ENCODE results near the gene LAMP1. TPM values are rescaled to one million over a fixed set of nuclear protein-coding genes. Genes with fewer than 3 reads are reported as not detected.

The LAMP1 gene
- total and polyA plus RNA-seq, 2 experiments from 2014 or later, result 34.5 to 107 TPM

GRCh38 chr13:113318956-113319355 is 21.9 kb downstream of the LAMP1 start:
- no peak for TF ChIP-seq EZH2phosphoT487 (IDR thresholded peaks at IDR 0.05; ENCODE audit: unreplicated experiment)
- TF ChIP-seq ZNF114 (CRISPR knock-in tag; IDR thresholded peaks at IDR 0.05), result no peak
- TF ChIP-seq CREB1 (CRISPR knock-in tag; IDR thresholded peaks at IDR 0.05; ENCODE audit: low read depth), result no peak
- TF ChIP-seq CTCF (conservative IDR thresholded peaks at IDR 0.05; ENCODE audit: low read depth in 2 of 2), result no peak
- no peak for TF ChIP-seq STAT1 (IDR thresholded peaks at IDR 0.05; ENCODE audit: unreplicated experiment)
- no peak for TF ChIP-seq ETS1 (IDR thresholded peaks at IDR 0.05)
- TF ChIP-seq, protein P1, sequence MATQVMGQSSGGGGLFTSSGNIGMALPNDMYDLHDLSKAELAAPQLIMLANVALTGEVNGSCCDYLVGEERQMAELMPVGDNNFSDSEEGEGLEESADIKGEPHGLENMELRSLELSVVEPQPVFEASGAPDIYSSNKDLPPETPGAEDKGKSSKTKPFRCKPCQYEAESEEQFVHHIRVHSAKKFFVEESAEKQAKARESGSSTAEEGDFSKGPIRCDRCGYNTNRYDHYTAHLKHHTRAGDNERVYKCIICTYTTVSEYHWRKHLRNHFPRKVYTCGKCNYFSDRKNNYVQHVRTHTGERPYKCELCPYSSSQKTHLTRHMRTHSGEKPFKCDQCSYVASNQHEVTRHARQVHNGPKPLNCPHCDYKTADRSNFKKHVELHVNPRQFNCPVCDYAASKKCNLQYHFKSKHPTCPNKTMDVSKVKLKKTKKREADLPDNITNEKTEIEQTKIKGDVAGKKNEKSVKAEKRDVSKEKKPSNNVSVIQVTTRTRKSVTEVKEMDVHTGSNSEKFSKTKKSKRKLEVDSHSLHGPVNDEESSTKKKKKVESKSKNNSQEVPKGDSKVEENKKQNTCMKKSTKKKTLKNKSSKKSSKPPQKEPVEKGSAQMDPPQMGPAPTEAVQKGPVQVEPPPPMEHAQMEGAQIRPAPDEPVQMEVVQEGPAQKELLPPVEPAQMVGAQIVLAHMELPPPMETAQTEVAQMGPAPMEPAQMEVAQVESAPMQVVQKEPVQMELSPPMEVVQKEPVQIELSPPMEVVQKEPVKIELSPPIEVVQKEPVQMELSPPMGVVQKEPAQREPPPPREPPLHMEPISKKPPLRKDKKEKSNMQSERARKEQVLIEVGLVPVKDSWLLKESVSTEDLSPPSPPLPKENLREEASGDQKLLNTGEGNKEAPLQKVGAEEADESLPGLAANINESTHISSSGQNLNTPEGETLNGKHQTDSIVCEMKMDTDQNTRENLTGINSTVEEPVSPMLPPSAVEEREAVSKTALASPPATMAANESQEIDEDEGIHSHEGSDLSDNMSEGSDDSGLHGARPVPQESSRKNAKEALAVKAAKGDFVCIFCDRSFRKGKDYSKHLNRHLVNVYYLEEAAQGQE (IDR thresholded peaks at IDR 0.05; ENCODE audit: unreplicated experiment), result no peak
- H2AFZ ChIP-seq, result no peak overlapping the region
- H3K27ac Mint-ChIP-seq, result 0 out of 2 replicates have a peak overlapping the region, but pooled peaks have one; percentile 62

GRCh38 chr13:113319371-113319770 is 22.3 kb downstream of the LAMP1 start:
- Mint-ChIP-seq H3K4me3 (no peak overlapping the region), H3K27me3 (ENCODE audit: insufficient read depth, low read depth, poor library complexity) (peaks cover 13% of the 10 kb centered on the region), H3K4me1 (no peaks in the 10 kb centered on the region), H3K9me3 (no peaks in the 10 kb centered on the region), H3K36me3 (ENCODE audit: low read depth) (peaks cover 54% of the 10 kb centered on the region), H3K27ac (no peak overlapping the region)
- no peaks in the 10 kb centered on the region for H3K27me3 ChIP-seq (ENCODE audit: insufficient read depth)
- H3K27ac ChIP-seq (ENCODE audit: low read depth), result no peak overlapping the region
- H3K4me3 ChIP-seq, result no peak overlapping the region
- DNase-seq (ENCODE audit: low spot score) (no peak), ATAC-seq (no peak)
- no peaks in the 10 kb centered on the region for H3K4me1 ChIP-seq (ENCODE audit: insufficient read depth)
- peaks cover 20% of the 10 kb centered on the region for H3K36me3 ChIP-seq (ENCODE audit: insufficient read depth)
- no peak overlapping the region for H2AFZ ChIP-seq
- H3F3A ChIP-seq (replicated peaks; ENCODE audit: low read depth), result peaks cover 37% of the 10 kb centered on the region
- H4K20me1 ChIP-seq (replicated peaks; ENCODE audit: insufficient read depth), result peaks cover 9% of the 10 kb centered on the region; the same call in 1 of the 2 replicates
- no peaks in the 10 kb centered on the region; the same call in 1 of the 2 replicates for H3K79me2 ChIP-seq (replicated peaks; ENCODE audit: insufficient read depth)
- H3K9me2 ChIP-seq (ENCODE audit: insufficient read depth), result no peaks in the 10 kb centered on the region
- H3K4me2 ChIP-seq, result no peak overlapping the region
- no peak for TF ChIP-seq ZNF114 (CRISPR knock-in tag; IDR thresholded peaks at IDR 0.05)
- no peak for TF ChIP-seq STAT1 (IDR thresholded peaks at IDR 0.05; ENCODE audit: unreplicated experiment)
- no peak for TF ChIP-seq NANOG (IDR thresholded peaks at IDR 0.05; ENCODE audit: borderline replicate concordance)
- no peak for TF ChIP-seq EZH2 (IDR thresholded peaks at IDR 0.05; ENCODE audit: low read depth, unreplicated experiment)

More at GRCh38 chr13:113318956-113319355, 21.9 kb downstream of the LAMP1 start:
- Histone ChIP-seq H3F3A (replicated peaks; ENCODE audit: low read depth) (peaks cover 33% of the 10 kb centered on the region), H3K4me2 (no peak overlapping the region), H3K36me3 (ENCODE audit: insufficient read depth) (peaks cover 16% of the 10 kb centered on the region), H3K4me1 (ENCODE audit: insufficient read depth) (no peaks in the 10 kb centered on the region), H3K27me3 (ENCODE audit: insufficient read depth) (no peaks in the 10 kb centered on the region), H4K20me1 (replicated peaks; ENCODE audit: insufficient read depth) (peaks cover 9% of the 10 kb centered on the region; the same call in 1 of the 2 replicates), H3K9me2 (ENCODE audit: insufficient read depth) (no peaks in the 10 kb centered on the region), H3K27ac (ENCODE audit: low read depth) (no peak overlapping the region), H3K79me2 (replicated peaks; ENCODE audit: insufficient read depth) (no peaks in the 10 kb centered on the region; the same call in 1 of the 2 replicates), H3K4me3 (no peak overlapping the region)
- Mint-ChIP-seq H3K9me3 (no peaks in the 10 kb centered on the region), H3K36me3 (ENCODE audit: low read depth) (peaks cover 50% of the 10 kb centered on the region), H3K4me3 (no peak overlapping the region), H3K4me1 (no peaks in the 10 kb centered on the region), H3K27me3 (ENCODE audit: insufficient read depth, low read depth, poor library complexity) (peaks cover 13% of the 10 kb centered on the region)
- DNase-seq (ENCODE audit: low spot score) (no peak), ATAC-seq (no peak)

Data from GM23338 (cell line).